HepG2 (cell line): ENCODE measurements around the gene ARHGAP22. TPM values are rescaled to one million over a fixed set of nuclear protein-coding genes. Genes with fewer than 3 reads are reported as not detected.

Experiments
- ATAC-seq: fragments of 200-7000 bp; cut with Tn5 transposase; 3 replicates; pipeline ENCODE4 v1.9.1; 2020; ENCODE audit warnings: mild to moderate bottlenecking, moderate library complexity
- BruUV-seq: library from RNA; stranded (reverse); fragments of 400-500 nt; replicated peaks from 2 replicates; lab custom pipeline; 2021; lab: Mats Ljungman, UMichigan
- CTCF ChIA-PET: fragments of 300-600 bp; formaldehyde crosslinking; extraction: SDS; loops from one replicate; lab custom pipeline; 2021; ENCODE audit warnings: low total read pairs, inconsistent platforms, low intra/inter-chr PET ratio; lab: Yijun Ruan, JAX
- POLR2A ChIA-PET: fragments of 350-600 bp; sonication (Branson Sonifier 250); formaldehyde crosslinking; loops from one replicate; lab custom pipeline; 2020; ENCODE audit warnings: antibody characterized with exemption, inconsistent platforms; lab: Yijun Ruan, JAX
- DNase-seq: peaks from one replicate; pipeline ENCODE4 v3.0.0-alpha.2; 2015; ENCODE audit warnings: low spot score
- FAIRE-seq: peaks from 3 replicates; lab custom pipeline; 2011; peaks lifted over from hg19 to GRCh38; lab: Jason Lieb, UNC
- H2AFZ ChIP-seq: one replicate; pipeline ENCODE4 v1.6.1; 2011; ENCODE audit warnings: low read length, inconsistent platforms
- H3K27ac ChIP-seq: fragments of 300-600 bp; 3 replicates; pipeline ENCODE4 v1.8.0; 2011; ENCODE audit warnings: mixed run types, mild to moderate bottlenecking, mixed read lengths, low read length, inconsistent platforms; ENCODE audit not compliant: insufficient read depth; ENCODE audit errors: extremely low read length
- H3K27me3 ChIP-seq, 2 experiments: fragments of 200-600 bp in 1 of 2; 2 replicates in 1 of 2; 3 replicates in 1 of 2; pipeline versions ENCODE4 v1.6.0 to v1.8.0; 2011; ENCODE audit warnings: low read length in 2 of 2, mild to moderate bottlenecking in 2 of 2, moderate library complexity in 2 of 2, inconsistent platforms in 1 of 2; ENCODE audit not compliant: insufficient read depth in 2 of 2, control insufficient read depth in 1 of 2
- H3K36me3 ChIP-seq, 2 experiments: fragments of 200-600 bp in 1 of 2; replicated peaks in 1 of 2; 2 replicates in 1 of 2; 3 replicates in 1 of 2; pipeline versions ENCODE4 v1.5.1 to v1.8.0; 2011; ENCODE audit warnings: low read length in 2 of 2, inconsistent platforms in 1 of 2; ENCODE audit not compliant: insufficient read depth in 2 of 2, control insufficient read depth in 1 of 2
- H3K4me1 ChIP-seq: 2 replicates; pipeline ENCODE4 v1.5.1; 2012; ENCODE audit warnings: low read length, inconsistent platforms; ENCODE audit not compliant: insufficient read depth
- H3K4me2 ChIP-seq: 2 replicates; pipeline ENCODE4 v1.6.0; 2011; ENCODE audit warnings: low read depth, low read length, inconsistent platforms
- H3K4me3 ChIP-seq, 3 experiments: fragments of 200-600 bp in 1 of 3; sonication (generic), shearing (Covaris generic) in 1 of 3; replicated peaks in 1 of 3; 2 replicates each; pipeline ENCODE4 v1.5.1; 2011 to 2016; ENCODE audit warnings: low read length in 3 of 3, inconsistent platforms in 2 of 3, low read depth in 2 of 3, mild to moderate bottlenecking in 2 of 3, control low read depth in 1 of 3, mixed read lengths in 1 of 3; ENCODE audit not compliant: insufficient read depth in 1 of 3
- H3K79me2 ChIP-seq: one replicate; pipeline ENCODE4 v1.6.1; 2011; ENCODE audit warnings: low read length, inconsistent platforms; ENCODE audit not compliant: insufficient read depth
- H3K9ac ChIP-seq: 2 replicates; pipeline ENCODE4 v1.6.0; 2011; ENCODE audit warnings: mild to moderate bottlenecking, low read depth, low read length, inconsistent platforms; ENCODE audit not compliant: insufficient read depth
- H3K9me3 ChIP-seq: 2 replicates; pipeline ENCODE4 v1.5.1; 2012; ENCODE audit warnings: mild to moderate bottlenecking, low read length
- H4K20me1 ChIP-seq: 2 replicates; pipeline ENCODE4 v1.6.0; 2011; ENCODE audit warnings: inconsistent platforms, mild to moderate bottlenecking, low read length, moderate library complexity; ENCODE audit not compliant: insufficient read depth
- KMT2B ChIP-seq: IDR thresholded peaks from 2 replicates; pipeline ENCODE4 v1.6.1; 2016; ENCODE audit warnings: missing genetic modification reagents, missing compliant biosample characterization
- MLLT10 ChIP-seq: sonication (generic); formaldehyde crosslinking; IDR thresholded peaks from 2 replicates; pipeline ENCODE4 v1.4.0; 2020; ENCODE audit warnings: missing genetic modification reagents
- NR2C2 ChIP-seq: sonication (generic); formaldehyde crosslinking; IDR thresholded peaks from 2 replicates; pipeline ENCODE4 v1.4.0; 2020; ENCODE audit warnings: missing genetic modification reagents, mild to moderate bottlenecking, moderate library complexity, borderline replicate concordance
- SMC3 ChIP-seq: IDR thresholded peaks from 2 replicates; pipeline ENCODE4 v1.6.1; 2011; ENCODE audit warnings: low read length, improper control_type of control experiment
- SNAPC4 ChIP-seq: sonication (generic); formaldehyde crosslinking; IDR thresholded peaks from 2 replicates; pipeline ENCODE4 v1.4.0; 2020; ENCODE audit warnings: mild to moderate bottlenecking, missing genetic modification reagents
- ZNF253 ChIP-seq: sonication (generic); formaldehyde crosslinking; IDR thresholded peaks from 2 replicates; pipeline ENCODE4 v1.8.0; 2022; ENCODE audit warnings: mild to moderate bottlenecking, missing genetic modification reagents, borderline replicate concordance
- ZNF256 ChIP-seq: sonication (generic); formaldehyde crosslinking; conservative IDR thresholded peaks from 2 replicates; pipeline ENCODE4 v1.4.0; 2020; ENCODE audit warnings: missing genetic modification reagents
- ZNF407 ChIP-seq: sonication (generic); formaldehyde crosslinking; IDR thresholded peaks from one replicate; pipeline ENCODE4 v1.5.1; 2020; ENCODE audit warnings: mild to moderate bottlenecking, missing genetic modification reagents; ENCODE audit errors: not compliant biosample characterization
- ZNF414 ChIP-seq: sonication (generic); formaldehyde crosslinking; IDR thresholded peaks from 2 replicates; pipeline ENCODE4 v1.5.0; 2020; ENCODE audit warnings: missing genetic modification reagents
- ZNF747 ChIP-seq: sonication (generic); formaldehyde crosslinking; IDR thresholded peaks from 2 replicates; pipeline ENCODE4 v1.8.1; 2023; ENCODE audit warnings: missing genetic modification reagents, mild to moderate bottlenecking, borderline replicate concordance
- ZNF749 ChIP-seq: sonication (generic); formaldehyde crosslinking; IDR thresholded peaks from 2 replicates; pipeline ENCODE4 v1.8.0; 2022; ENCODE audit warnings: mild to moderate bottlenecking, missing genetic modification reagents, moderate library complexity, borderline replicate concordance
- WGBS: methylation state at CpG from one replicate; pipeline ENCODE4 v1.1.6; 2017; ENCODE audit warnings: low lambda C conversion rate; 5-methylcytosine and 5-hydroxymethylcytosine counted together
- in situ Hi-C: cut with HindIII; loops from 2 replicates; pipeline ENCODE4 v1.10.0; 2017; ENCODE audit warnings: low pct_unique_long_range_greater_than_20kb; ENCODE audit not compliant: extremely low pct_ligation_motif_present
- intact Hi-C: fragments of 100-400 bp; cut with micrococcal nuclease; formaldehyde crosslinking; loops from one replicate; pipeline ENCODE4 v1.10.0; 2022; ENCODE audit not compliant: unreplicated experiment
- polyA plus RNA-seq, 8 experiments: library from polyadenylated mRNA; depleted of rRNA in 3 of 8; stranded (reverse) in 7 of 8; unstranded in 1 of 8; fragments of >200 nt; fragmentation: Illumina TruSeq in 4 of 8; extraction: Trizol in 4 of 8; gene quantifications; 2 replicates each; pipeline versions ENCODE4 v1.2.1 to v1.2.3, GENCODE V29; 2011 to 2016; ENCODE audit warnings: low read depth in 4 of 8, missing spikeins in 1 of 8, mixed read lengths in 1 of 8; ENCODE audit not compliant: insufficient read depth in 1 of 8
- total RNA-seq, 5 experiments: library from RNA; depleted of rRNA; stranded (reverse); fragments of >200 nt; fragmentation: Illumina TruSeq; extraction: Trizol; gene quantifications; 2 replicates each; pipeline ENCODE4 v1.2.3, GENCODE V29; 2016; ENCODE audit warnings: low read depth in 1 of 5

Gene ARHGAP22
- total and polyA plus RNA-seq, 2 of the 13 experiments (the other 11 are each of a cell fraction or from before 2014, with no cell fraction given), result 0.08 to 0.38 TPM

GRCh38 chr10:48567346-48567745, 37.5 kb downstream of the ARHGAP22 start:
- FAIRE-seq (no peak), ATAC-seq (no peak), DNase-seq (no peak)
- ChIA-PET POLR2A (no interaction called here), CTCF (no interaction called here)
- intact Hi-C loops (no loop called here), in situ Hi-C loops (no loop called here)
- Histone ChIP-seq H4K20me1 (no peaks in the 10 kb centered on the region), H3K27me3 (peaks cover 3 to 9% of the 10 kb centered on the region in 2 experiments; a peak in 2 of 5 replicates), H3K27ac (no peak overlapping the region), H3K9me3 (no peaks in the 10 kb centered on the region), H3K4me1 (no peaks in the 10 kb centered on the region), H2AFZ (no peak overlapping the region), H3K4me2 (no peak overlapping the region), H3K79me2 (no peaks in the 10 kb centered on the region), H3K36me3 (no peaks in the 10 kb centered on the region), H3K9ac (no peak overlapping the region), H3K4me3 (no peak overlapping the region)
- no TSS peak for BruUV-seq
- WGBS, result 0% methylated on average over 3 of the region's 3 CpGs
- no peak for TF ChIP-seq ZNF747
- TF ChIP-seq KMT2B (CRISPR knock-in tag), result no peak
- no peak for TF ChIP-seq ZNF414 (CRISPR knock-in tag)
- TF ChIP-seq ZNF749 (CRISPR knock-in tag), result no peak
- no peak for TF ChIP-seq SNAPC4 (CRISPR knock-in tag)
- no peak for TF ChIP-seq ZNF256
- TF ChIP-seq MLLT10 (CRISPR knock-in tag), result no peak
- TF ChIP-seq SMC3, result no peak
- no peak for TF ChIP-seq ZNF253 (CRISPR knock-in tag)
- TF ChIP-seq ZNF407 (CRISPR knock-in tag), result no peak
- no peak for TF ChIP-seq NR2C2 (CRISPR knock-in tag)
